ENCODE measurements around the gene NCS1.
"Not testable (repeated sequence)": the region's sequence is repeated elsewhere in the genome, so short reads cannot be mapped to it uniquely, and the experiment has no call there.

NCS1 gene

DNA sequence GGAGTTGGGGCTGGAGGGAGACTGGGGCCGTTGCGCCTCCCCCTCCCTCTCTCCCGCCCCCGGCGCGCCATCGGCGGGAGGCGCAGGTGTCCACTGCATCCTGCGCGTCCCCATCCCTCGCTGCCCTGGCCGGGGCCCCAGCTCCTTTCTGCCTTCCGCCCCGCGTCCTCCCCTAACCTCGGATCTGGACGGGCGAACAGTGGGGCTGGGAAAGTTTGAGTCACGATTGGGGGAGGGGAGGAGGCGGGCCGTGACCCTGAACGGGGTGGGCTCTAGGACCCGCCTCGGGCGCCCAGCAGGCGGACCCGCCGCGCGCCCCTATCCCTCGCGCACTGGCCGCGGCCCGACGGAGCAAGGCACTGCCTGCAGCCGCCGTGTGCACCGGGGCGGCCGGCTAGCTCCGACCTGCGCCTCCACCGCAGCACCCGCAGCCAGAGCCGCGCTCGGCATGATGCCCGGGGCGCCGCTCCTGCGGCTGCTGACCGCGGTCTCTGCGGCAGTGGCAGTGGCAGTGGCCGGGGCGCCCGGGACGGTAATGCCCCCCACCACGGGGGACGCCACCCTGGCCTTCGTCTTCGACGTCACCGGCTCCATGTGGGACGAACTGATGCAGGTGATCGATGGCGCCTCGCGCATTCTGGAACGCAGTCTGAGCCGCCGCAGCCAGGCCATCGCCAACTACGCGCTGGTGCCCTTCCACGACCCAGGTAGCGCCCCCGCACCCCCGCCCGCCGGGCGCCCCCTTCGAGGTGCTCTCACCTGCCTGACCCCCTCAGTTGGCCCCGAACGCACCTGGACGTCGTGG is 93.4 kb downstream of the NCS1 start, which contains the start of gene HMCN2:
Gene HMCN2, plus strand, starts transcription at position 330 of the 805 bp plus-strand sequence. Its CDS starts 119 bp downstream, at position 449.
- DNase-seq, result no peak

DNA sequence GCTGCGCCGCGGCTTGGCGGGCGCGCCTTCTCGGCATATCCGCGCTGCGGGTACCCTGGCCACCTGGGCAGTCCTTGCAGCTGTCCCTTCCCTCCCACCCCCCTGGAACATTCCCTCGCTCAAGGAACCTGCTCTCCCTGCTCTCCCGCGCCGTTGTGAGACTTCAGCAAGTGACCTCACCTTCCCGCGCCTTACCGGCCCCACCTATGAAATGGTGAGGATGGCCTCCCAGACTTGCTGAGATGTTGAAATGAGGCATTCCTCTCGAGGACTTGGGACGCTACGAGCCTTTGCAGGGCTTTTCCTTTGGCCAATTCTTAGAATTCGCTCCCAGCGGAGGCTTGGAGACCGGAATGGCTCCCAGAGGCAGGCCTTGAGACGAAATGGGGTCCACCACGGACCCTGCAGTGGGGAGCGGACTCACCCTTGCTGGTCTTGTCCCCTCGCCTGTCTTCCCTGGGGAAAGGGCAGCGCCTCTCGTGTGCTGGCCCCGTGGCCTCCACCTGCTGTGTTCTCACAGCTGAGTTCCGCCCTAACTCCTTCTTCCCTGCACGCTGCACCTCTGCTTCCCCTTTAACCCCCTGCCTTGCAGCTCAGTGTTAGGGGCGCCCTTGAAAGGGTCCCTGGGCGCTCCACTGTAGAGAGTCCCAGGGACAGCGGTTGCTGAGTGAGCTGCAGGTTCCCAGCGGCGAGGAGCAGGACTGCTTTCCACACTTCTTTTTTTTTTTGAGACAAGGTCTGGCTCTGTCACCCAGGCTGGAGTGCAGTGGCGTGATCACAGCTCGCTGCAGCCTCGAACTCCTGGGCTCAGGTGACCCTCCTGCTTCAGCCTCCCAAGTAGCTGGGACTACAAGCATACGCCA is 94.3 kb downstream of the NCS1 start:
- DNase-seq, result no peak

DNA sequence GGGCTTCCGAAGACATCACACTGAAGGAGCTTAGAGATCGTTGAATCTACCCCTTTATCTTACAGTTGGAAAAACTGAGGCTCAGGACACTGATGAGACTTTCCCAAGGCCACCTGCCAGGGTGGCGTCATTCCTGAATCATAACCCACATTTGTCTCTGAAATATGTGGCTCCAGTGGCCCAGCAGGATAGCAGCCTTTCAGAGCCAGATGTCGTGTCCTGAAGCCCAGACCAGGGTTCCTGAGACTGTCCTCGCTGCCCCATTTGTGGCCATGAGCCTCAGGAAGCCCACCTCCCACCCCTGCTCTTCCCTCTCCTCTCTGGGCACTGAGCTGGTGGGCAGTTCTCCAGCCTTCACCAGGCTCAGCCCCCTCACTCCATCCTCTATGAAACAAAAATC is 95.7 kb downstream of the NCS1 start:
- DNase-seq, result no peak

DNA sequence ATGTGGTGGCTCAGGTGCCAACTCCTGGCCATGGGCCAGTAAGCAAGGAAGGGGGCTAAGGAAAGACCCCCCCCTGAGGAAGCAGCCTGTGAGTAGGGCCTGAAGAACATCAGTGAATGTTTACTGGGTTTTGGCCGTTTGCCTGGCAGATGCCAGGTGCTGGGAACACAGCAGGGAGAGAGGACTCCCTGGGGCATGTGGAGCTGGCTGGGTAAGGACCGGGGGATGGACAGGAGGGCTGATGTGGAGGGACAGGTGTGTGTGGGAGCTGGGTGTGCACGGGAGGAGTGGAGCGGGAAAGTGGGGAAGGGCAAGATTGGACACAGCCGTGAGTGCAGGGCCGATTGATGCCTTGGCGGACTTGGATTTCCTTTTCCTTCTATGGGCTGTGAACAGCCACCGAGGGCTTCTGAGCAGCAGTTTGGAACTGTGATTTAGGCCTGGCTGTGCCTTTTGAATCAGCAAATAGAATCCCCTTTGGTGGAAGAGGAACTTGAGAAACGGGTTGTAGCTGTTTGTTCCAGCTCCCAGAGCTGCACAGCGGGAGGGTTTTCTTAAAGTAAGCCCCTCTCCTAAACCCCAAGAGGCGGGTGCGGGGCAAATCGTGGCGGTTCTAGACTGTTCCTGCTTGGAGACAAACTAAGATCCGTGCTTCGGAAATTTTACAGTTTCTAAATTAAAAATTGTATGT is 96.5 kb downstream of the NCS1 start:
- no peak for DNase-seq

DNA sequence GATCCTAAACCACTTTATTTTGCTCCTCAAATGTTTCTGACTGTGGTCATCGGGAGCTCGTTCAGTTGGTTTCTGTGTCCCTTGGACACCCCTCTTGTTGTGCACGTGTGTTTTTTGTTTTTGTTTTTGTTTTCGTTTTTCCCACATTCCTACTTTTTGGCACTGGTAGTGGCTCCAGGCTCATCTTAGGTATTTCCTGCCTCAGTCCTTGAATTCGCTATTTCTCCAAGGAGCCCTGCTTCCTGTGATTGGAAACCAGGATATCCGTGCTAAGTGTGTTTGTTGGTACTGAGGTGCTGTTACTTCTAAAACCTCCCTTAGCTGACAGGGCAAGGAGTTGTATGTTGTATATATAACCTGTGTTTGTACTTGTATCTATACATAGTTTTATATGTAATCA is 99.3 kb downstream of the NCS1 start:
- DNase-seq, result no peak

GRCh38 chr9:130275156-130275555 is 103.0 kb downstream of the NCS1 start:
- no peak for DNase-seq

DNA sequence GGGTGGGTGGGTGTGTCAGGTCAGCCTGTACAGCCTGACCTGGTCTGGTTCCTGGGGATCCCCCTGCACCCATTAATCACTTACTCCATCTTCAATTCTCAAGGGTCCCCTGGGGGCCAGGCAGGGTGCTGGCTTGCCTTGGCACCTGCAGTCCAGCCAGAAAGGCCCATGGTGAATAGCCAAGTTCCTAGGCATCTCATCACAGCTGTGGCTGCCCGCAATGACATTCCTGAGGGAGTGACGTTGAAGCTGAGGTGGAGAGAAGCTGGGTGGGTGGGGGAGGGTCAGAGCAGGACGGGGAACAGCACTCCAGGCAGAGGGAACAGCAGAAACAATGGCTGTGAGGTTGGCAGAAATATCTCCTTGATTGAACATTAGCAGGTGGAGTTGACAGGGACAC is 103.9 kb downstream of the NCS1 start:
- DNase-seq, result no peak

DNA sequence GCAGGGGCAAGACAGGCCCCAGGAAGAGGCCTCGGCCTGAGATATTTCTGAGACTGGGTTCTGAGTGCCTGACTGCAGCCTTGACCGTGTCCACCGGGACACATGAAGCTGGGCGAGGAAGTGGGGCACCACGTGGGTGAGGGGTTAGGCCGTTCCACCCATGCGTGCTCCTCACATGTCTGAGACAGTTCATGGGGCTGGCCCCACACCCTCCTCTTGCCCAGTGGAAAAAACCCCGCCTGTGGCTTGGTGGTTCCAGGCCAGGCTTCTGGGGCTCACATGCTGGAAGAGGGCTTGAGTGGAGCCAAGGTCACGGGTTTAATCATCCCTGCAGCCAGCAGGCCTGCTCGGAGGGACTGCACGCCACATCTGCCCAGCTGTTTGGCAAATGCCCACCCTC is 104.8 kb downstream of the NCS1 start:
- no peak for DNase-seq

DNA sequence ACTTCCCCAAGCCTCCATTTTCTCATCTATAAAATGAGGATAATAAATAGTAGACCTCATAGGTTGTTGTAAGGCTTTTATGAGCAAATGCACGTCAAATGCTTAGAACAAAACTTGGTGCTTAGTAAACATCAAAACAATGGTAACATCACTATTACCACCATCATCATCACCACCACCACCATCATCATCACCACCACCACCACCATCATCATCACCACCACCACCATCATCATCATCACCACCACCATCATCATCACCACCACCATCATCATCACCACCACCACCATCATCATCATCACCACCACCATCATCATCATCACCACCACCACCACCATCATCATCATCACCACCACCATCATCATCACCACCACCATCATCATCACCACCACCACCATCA is 105.3 kb downstream of the NCS1 start:
- not testable (repeated sequence) for DNase-seq

DNA sequence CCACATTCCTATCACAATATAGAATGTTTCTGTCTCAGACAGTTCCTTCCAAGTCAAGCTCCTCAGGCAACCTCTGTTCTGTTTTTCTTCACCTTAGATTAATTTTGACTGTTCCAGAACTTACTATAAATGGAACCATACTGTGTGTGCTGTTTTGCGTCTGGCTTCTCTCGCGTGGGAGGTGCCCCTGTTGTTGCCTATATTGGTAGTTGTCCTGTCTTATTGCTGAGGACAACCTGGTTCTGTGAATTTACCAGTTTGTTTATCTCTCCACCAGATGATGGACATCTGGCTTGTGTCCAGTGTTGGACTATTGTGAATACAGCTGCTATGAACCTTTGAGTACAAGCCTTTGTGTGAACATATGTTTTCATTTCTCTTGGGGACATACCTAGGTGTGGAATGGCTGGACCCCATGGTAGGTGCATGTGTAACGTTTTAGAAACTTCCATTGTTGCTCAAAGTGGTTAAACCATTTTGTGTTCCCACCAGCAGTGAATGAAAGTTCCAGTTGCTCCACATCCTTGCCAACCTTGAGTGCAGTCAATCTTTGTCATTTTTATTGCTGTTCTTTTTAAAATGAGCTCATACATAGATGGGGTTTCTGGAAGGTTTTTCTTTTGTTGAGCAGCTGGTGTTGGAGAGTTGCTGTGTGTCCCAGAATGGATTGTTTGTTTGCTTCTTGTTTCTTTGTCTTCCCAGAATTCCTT is 111.5 kb downstream of the NCS1 start:
- DNase-seq, result no peak

GRCh38 chr9:130284249-130284625 is 112.0 kb downstream of the NCS1 start:
- no peak for DNase-seq

DNA sequence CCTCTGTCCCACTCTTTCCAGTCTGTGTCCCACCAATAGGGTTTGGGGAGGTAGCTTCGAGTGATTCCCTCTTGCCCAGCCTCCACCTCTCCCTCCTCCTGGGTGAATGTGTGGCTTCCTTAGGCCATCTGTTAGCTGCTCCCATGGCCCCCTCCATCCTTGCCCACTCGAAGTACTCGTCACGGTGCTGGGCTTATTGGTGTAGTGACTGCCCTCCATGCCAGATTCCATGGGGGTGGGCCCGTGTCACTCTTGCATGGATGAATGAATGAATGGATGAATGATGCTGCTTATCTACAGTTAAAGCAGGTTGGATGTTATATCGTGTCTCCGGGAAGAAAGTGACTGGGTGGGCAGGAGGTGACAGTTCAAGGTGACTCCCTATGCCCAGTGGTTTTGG is 112.5 kb downstream of the NCS1 start:
- no peak for DNase-seq

- no peak for DNase-seq
These were observed 113.1 kb downstream of the NCS1 start for GRCh38 chr9:130285271-130285670.

DNA sequence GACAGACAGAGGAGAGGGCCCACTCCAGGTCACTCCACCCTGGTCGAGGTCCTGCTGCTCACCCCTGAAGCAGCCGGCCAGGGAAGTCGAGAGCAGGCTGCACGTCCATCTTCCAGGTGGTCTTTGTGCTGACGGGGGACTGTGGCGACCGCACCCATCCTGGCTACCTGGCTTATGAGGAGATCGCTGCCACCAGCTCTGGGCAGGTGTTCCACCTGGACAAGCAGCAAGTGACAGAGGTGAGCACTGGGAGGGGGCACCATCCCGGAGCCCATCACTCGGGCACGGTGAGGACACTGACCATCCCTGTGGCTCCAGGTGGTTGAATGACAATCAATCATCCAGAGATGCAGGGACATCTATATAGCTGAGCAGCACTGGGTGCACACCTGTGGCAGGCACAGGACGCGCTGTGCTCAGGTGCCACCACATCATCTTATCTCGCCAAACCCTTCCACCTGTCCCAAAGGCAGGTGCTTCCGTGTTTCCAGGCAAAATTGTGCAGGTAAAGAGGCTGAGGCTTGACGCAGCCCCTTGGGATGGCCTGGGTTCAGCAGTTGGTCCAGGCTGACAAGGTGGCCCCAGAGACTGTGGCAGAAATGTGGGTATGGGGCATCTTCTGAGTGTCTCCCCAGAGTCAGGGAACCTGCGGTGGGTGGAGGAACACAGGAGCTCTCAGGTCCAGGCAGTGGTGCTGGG is 114.0 kb downstream of the NCS1 start:
- DNase-seq, result no peak

Measured in stimulated activated naive CD4-positive, alpha-beta T cell treated with Interleukin-2 at 50 U/mL for 16 hours (primary cell).